Mononuclear cell (primary cell): Measurements from ENCODE around the gene NHLRC4. TPM values are rescaled to one million over a fixed set of nuclear protein-coding genes. Genes with fewer than 3 reads are reported as not detected.

Experiments used
- H3K27me3 ChIP-seq: 2 replicates; pipeline ENCODE4 v1.6.0; 2011; ENCODE audit warnings: low read length, control low read depth; ENCODE audit not compliant: insufficient read depth
- H3K4me1 ChIP-seq: 2 replicates; pipeline ENCODE4 v1.5.1; 2011; ENCODE audit warnings: mild to moderate bottlenecking, low read length, control low read depth; ENCODE audit not compliant: insufficient read depth
- H3K4me3 ChIP-seq: 2 replicates; pipeline ENCODE4 v1.5.1; 2011; ENCODE audit warnings: mild to moderate bottlenecking, low read length, moderate library complexity
- H3K9me3 ChIP-seq: 2 replicates; pipeline ENCODE4 v1.5.1; 2011; ENCODE audit warnings: low read depth, mild to moderate bottlenecking, control low read depth, low read length
- total RNA-seq: library from RNA; depleted of rRNA; stranded (reverse); fragments of >200 nt; gene quantifications from one replicate; pipeline ENCODE4 v1.2.3, GENCODE V29; 2012

The NHLRC4 gene
- total RNA-seq, 1 donor, result 1.2 TPM

DNA sequence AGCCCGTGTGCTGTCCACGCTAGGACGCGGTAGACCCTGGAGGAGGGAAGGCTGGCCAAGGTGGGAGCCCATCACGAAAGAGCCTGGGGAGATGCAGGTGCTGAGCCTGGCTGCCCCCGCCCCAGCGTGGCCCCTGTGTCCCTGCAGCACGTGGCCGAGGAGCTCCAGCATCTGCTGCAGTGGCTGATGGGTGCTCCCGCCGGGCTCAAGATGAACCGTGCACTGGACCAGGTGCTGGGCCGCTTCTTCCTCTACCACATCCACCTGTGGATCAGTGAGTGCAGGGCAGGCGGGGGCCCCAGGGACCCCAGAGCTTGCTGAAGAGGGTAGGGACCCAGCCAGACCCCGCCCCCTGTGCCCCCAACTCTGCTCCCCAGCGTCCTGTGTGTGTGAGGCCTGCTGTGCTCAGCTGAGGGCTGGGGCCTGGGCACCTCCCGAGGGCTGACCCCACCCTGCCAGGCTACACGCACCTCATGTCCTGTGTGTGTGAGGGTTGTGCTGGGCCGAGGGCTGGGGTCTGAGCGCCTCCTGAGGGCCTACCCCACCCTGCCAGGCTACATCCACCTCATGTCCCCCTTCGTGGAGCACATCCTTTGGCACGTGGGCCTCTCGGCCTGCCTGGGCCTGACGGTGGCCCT is 11.5 kb downstream of the NHLRC4 start:
- Histone ChIP-seq H3K4me1 (no peaks in the 10 kb centered on the region), H3K27me3 (no peaks in the 10 kb centered on the region), H3K4me3 (no peak overlapping the region), H3K9me3 (no peaks in the 10 kb centered on the region)

DNA sequence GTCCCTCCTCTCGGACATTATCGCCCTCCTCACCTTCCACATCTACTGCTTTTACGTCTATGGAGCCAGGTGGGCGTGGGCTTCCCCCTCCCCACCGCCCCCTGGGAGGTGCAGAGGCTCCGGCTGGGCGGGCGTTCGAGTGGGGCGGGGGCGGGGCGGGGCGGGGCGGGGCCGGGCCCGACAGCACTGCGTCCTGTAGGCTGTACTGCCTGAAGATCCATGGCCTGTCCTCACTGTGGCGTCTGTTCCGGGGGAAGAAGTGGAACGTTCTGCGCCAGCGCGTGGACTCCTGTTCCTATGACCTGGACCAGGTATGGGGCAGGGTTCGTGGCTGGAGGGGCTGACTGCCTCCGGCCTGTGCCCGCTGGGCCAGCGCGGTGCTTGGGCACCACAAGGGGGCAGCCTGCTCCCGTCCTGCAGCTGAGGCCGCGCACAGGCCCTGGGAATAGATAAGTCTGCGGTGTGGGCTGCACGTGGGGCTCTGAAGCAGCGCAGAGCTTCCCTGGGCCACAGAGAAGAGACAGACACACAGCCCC is 12.1 kb downstream of the NHLRC4 start:
- H3K4me1 ChIP-seq, result no peaks in the 10 kb centered on the region
- no peaks in the 10 kb centered on the region for H3K9me3 ChIP-seq
- H3K4me3 ChIP-seq, result no peak overlapping the region
- no peaks in the 10 kb centered on the region for H3K27me3 ChIP-seq

DNA sequence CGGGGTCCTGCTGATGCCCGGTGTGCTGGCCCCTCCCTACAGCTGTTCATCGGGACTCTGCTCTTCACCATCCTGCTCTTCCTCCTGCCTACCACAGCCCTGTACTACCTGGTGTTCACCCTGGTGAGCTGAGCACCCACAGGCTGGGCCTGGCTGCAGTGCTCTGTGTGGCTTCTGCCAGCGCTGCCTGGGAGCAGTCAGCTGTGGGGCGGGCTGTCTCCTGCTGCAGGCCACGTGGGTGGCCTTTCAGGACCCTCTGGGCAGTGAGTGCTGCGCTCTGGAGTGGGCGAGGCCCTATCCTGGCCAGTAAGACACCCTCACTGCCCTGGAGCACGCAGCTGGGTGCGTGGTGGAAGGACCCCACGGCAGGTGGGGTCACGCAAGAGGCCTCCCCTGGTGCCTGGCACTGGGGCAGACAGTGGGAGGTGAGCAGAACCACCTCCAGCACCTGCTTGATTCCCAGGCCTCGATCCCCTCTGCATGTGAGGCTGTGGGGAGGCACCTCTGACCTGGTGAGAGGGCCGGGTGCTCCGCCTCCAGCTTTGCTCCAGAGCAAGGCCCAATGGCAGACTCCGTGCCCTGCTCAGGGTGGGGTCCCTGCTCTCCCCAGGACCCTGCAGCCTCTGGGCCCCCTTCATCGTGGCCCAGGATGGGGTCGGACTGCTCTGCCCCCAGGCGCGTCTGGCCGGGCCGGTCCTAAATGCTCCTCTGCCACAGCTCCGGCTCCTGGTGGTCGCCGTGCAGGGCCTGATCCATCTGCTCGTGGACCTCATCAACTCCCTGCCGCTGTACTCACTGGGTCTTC is 13.5 kb downstream of the NHLRC4 start:
- Histone ChIP-seq H3K9me3 (no peaks in the 10 kb centered on the region), H3K27me3 (no peaks in the 10 kb centered on the region), H3K4me3 (no peak overlapping the region), H3K4me1 (no peaks in the 10 kb centered on the region)

DNA sequence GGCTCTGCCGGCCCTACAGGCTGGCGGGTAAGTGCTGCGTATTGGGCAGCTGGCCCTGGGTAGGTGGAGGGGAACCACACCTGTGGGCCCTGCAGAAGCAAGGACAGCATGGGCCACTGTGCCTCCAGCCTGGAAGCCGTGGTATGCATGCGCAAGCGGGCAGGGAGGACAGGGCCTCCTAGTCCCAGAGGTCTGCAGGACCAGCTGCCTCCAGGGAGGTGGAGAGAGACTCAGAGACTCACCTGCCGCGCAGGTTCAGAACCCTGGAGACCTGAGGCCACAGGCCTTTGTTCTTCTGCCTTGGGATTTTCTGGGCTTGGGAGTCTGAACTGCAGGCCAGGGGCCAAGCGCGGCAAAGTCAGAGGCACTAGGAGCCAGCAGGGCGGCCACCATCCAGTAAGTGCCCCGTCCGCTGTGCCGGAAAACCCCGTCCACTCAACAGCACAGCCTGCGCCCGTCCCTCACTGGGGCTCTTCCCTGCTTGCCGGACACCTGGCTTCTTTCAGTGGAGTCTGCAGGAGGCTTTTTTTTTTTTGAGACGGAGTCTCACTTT is 14.2 kb downstream of the NHLRC4 start:
- Histone ChIP-seq H3K27me3 (no peaks in the 10 kb centered on the region), H3K4me1 (no peaks in the 10 kb centered on the region), H3K9me3 (no peaks in the 10 kb centered on the region)

DNA sequence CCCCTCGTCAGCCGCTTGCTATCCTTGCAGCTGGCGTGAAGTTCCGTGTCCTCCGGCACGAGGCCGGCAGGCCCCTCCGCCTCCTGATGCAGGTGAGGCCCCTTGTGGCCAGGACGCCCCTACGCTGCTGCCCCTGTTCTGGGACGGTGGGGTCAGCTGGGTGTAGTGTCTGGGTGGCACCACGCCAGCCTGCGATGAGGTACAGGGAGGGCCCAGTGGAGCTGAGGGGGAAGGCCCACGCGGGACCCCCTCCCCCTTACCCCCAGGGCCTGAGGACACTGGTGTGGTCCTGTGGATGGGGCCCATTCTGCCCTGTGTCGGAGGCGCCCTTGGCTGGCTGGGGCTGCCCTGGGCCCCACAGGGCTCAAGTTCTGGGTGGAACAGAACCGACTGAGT is 15.4 kb downstream of the NHLRC4 start:
- Histone ChIP-seq H3K27me3 (no peaks in the 10 kb centered on the region), H3K4me3 (no peak overlapping the region), H3K4me1 (peaks cover 1% of the 10 kb centered on the region), H3K9me3 (no peaks in the 10 kb centered on the region)

More for the DNA sequence above, 14.2 kb downstream of the NHLRC4 start:
- no peak overlapping the region for H3K4me3 ChIP-seq

DNA sequence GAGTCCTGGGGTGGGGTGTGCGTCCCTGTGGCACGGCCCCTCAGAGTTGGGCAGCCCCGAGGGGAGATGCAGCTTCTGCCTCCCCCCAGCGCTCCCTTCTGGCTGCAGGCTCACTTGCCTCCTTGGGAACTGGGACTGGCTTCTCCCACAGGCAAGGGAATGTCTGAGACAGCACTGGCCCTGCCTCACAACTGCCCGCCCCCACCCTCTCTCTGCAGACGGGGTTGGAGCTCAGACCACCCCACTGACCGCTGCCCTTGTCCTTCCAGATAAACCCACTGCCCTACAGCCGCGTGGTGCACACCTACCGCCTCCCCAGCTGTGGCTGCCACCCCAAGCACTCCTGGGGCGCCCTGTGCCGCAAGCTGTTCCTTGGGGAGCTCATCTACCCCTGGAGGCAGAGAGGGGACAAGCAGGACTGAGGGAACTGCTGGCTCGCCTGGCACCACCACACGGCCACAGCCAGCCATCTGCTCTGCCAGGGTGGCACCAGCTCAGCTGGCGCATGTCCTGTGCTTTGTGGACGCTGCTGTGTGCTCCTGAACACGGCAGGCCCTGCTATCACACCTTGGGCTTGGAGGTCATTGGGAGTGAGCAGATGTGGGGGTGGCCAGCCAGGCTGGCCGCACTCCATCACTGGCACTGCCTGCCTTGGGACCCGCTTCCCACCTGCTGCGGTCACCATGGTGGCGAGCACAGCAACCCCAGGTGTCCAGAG is 16.0 kb downstream of the NHLRC4 start:
- Histone ChIP-seq H3K27me3 (no peaks in the 10 kb centered on the region), H3K4me3 (no peak overlapping the region), H3K9me3 (no peaks in the 10 kb centered on the region), H3K4me1 (peaks cover 7% of the 10 kb centered on the region)

DNA sequence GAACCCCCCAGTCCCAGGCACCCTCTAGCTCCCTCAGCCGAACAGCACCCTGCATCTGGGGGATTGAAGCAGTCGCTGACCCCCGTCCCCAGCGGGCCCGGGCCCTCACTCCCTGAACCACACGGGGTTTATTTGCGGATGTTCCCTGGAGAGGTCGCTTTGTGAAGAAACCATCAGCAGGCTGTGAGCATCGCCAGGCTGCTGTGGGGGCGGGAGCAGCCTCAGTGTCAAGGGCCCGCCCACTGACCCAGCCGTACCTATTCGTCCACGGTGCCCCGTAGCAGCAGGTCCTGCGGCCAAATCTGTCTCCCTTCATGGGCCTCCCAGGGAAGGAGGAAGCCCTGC is 16.6 kb downstream of the NHLRC4 start:
- H3K27me3 ChIP-seq, result no peaks in the 10 kb centered on the region
- H3K4me1 ChIP-seq, result peaks cover 13% of the 10 kb centered on the region
- no peaks in the 10 kb centered on the region for H3K9me3 ChIP-seq
- no peak overlapping the region for H3K4me3 ChIP-seq

DNA sequence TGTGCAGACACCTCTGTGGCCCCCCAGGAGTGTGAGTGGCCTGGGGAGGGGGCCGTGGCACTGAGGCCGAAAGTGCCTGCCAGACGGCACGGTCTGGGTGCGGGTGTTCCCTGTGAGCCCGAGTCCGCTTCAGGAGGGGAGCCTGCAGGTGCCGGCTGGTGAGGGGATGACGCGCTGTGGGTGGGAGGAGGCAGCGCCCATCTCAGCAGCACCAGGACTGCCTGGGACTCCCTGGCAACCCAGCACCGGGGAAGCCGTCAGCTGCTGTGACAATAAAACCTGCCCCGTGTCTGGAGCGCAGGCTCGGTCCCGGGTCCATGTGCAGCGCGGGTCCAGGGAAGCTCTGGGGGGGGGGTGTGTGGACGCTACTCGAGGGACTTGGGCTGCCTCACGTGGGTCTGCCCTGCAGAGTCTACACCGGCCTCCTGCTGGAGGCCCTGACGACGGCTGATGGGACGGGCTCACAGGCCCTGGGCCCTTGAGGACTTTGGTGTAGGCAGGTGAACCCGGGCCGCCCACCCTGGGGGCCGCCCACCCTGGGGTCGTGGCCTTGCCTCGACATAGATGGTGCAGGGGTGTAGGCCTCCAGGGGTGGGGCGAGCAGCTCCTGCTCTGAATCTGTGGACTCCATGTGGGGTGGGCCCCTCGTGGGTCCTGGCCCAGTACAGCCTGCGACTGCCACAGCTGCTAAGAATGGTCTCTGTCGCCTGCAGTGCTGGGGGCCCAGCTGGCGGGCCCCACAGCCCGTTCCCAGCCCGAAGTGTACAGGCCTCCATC is 17.2 kb downstream of the NHLRC4 start:
- no peaks in the 10 kb centered on the region for H3K9me3 ChIP-seq

DNA sequence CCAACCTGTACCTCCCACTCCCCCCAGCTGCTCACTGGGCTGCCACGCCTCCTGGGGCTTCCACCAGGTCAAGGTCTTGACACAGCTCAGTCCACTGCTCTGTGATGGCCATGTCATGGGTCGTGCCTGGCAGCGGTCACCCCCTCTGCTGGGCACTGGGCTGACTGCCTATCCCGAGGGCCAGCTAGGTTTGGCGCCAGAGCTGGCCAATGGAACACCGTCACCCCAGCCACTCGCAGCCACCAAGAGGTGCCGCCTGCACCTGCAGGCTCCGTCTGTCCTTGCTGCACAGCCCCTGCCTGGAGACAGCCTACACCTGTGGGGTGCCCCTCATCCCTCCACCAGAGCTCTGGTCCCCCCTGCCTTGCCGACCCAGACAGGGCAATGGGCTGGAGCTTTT is 18.5 kb downstream of the NHLRC4 start:
- H3K27me3 ChIP-seq, result no peaks in the 10 kb centered on the region
- no peak overlapping the region for H3K4me3 ChIP-seq
- H3K9me3 ChIP-seq, result no peaks in the 10 kb centered on the region
- H3K4me1 ChIP-seq, result peaks cover 18% of the 10 kb centered on the region

More for the DNA sequence above, 17.2 kb downstream of the NHLRC4 start:
- H3K4me1 ChIP-seq, result peaks cover 17% of the 10 kb centered on the region
- no peak overlapping the region for H3K4me3 ChIP-seq
- no peaks in the 10 kb centered on the region for H3K27me3 ChIP-seq

DNA sequence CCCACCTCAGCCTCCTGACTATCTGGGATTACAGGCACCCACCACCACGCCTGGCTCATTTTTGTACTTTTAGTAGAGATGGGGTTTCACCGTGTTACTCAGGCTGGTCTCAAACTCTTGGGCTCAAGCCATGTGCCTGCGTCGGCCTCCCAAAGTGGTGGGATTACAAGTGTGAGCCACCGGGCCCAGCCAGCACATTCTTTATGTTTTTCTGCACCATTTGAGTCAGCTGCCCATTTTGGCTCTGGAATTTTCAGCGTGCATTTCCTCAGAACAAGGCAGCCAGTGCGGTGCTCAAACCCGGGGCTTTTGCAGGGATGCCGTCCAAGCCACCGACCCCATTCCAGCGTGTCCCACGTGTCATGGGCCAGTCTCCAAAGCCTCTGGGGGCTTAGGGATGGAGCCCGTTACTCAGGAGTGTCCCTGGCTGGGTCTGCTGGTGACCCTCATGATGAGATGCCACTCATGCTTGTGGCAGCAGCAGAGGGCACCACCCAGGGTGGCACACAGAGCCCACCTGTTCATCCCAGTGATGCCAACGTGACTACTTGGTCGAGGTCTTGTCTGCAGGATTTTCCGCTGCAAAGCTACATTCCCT is 19.3 kb downstream of the NHLRC4 start:
- Histone ChIP-seq H3K27me3 (no peaks in the 10 kb centered on the region), H3K9me3 (no peaks in the 10 kb centered on the region), H3K4me1 (peaks cover 26% of the 10 kb centered on the region), H3K4me3 (no peak overlapping the region)

DNA sequence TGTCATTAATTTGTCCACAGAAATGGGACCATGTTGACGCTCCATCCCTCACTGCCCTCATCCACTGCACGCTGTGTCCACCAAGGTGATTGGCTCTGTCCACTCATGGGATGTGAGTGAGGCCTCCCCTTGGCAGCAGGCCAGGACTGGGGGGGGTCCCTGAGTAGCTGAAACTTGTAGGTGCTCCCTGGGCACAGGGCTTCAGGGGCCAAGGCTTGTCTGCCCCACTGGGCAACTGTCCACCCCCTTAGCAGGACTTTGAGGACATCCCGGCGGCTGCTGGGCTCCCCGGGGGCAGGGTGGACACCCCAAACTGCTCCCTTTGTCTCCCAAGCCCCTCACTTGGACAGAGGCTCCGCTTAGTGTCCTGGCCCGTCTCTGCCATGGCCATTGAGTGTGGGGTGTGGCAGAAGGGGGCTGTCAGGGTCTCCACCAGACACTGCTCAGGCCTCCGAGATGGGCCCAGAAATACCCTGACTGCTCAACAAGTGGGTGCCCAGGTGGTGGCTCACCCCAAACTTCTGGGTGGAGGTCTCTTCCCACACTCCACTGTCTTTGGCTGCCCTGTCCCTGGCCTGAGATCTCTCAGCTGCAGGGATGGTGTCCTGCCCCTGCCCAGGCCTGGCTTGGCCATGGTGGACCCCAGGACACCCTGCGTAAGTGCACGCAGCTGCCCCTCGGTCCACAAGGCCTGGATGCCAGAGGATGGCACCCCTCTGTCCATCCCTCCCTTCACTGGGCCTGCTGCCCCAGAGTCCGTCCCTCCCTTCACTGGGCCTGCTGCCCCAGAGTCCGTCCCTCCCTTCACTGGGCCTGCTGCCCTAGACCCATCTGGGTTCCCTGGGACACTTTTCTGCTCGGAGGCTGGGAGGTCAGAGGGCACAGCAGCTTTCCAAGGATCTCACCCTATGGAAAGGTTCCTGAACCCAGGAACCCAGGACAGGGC is 20.1 kb downstream of the NHLRC4 start:
- H3K4me3 ChIP-seq, result no peak overlapping the region
- no peaks in the 10 kb centered on the region for H3K27me3 ChIP-seq
- no peaks in the 10 kb centered on the region for H3K9me3 ChIP-seq
- peaks cover 34% of the 10 kb centered on the region for H3K4me1 ChIP-seq

DNA sequence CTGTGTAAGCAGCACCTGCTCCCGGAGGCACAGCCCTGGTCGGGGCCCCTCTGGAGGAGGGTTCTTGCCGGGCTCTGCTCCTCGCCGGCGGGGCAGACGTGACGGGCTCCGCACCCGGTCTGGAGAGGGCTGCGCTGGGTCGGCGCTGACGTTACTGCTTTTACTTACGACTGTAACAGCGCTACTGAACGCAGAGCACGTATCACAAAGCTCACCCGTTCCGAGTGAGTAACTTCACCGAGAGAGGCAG is 21.8 kb downstream of the NHLRC4 start:
- peaks cover 50% of the 10 kb centered on the region for H3K4me1 ChIP-seq

DNA sequence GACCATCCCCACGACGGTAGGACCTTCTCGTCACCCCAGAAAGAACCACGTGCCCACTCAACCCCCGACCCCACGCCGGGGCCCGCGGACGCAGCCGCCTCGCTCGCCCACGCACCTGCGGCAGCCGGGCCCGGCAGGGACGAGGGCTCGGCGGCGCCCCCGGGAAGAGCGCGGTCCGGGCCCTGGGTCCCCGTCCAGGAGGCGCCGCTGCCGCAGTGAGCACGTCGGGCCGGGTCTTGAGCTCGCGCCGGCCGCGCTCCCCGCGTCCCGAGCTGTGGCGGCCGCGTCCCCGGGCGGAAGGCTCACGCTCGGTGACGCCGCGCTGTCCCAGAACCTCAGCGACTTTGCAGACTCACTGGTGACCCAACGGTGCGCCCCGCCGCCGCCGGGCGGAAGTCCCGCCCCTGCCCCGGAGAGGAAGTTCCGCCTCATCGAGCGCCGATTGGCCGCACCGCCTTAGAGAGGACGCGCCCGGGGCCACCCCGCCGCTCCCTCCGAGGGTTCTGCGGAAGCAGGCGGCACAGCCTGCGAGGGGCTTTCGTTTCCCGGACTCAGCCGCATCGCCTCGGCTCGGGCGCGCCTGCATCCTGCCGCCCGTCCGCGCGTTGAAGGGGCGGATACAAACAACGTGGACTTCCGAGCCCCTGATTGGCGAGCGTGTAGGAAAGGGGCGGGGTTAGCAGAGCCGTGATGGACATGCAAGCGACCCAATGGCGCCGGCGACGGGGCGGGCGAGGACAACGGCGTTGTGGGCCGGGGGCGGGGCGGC is 22.3 kb downstream of the NHLRC4 start:
- Histone ChIP-seq H3K4me1 (peaks cover 55% of the 10 kb centered on the region), H3K4me3 (peak overlapping the region; percentile 81), H3K9me3 (no peaks in the 10 kb centered on the region), H3K27me3 (no peaks in the 10 kb centered on the region)

More for the DNA sequence above, 21.8 kb downstream of the NHLRC4 start:
- H3K4me3 ChIP-seq, result peak overlapping the region; percentile 81
- no peaks in the 10 kb centered on the region for H3K27me3 ChIP-seq
- H3K9me3 ChIP-seq, result no peaks in the 10 kb centered on the region
